Suprapubic skin (tissue), 4 donors: Measurements from ENCODE around the gene ERP29.

Experiments
- EP300 ChIP-seq: sonication (generic); formaldehyde crosslinking; IDR thresholded peaks from one replicate; pipeline ENCODE4 v1.6.1; 2017; ENCODE audit warnings: antibody characterized with exemption
- POLR2A ChIP-seq, 2 donors: fragments of 450-650 bp; IDR thresholded peaks; one replicate each; pipeline ENCODE4 v1.6.1; 2017; ENCODE audit warnings: antibody characterized with exemption in 2 of 2, mild to moderate bottlenecking in 2 of 2, moderate library complexity in 2 of 2
- POLR2AphosphoS5 ChIP-seq, 3 donors: sonication (generic); formaldehyde crosslinking; IDR thresholded peaks; one replicate each; pipeline ENCODE4 v1.6.1; 2017; ENCODE audit warnings: antibody characterized with exemption in 3 of 3
- TF ChIP-seq, protein P1 (sequence below), 2 donors: fragments of 200-600 bp in 1 of 2; fragments of 450-650 bp in 1 of 2; sonication (generic) in 1 of 2; IDR thresholded peaks; one replicate each; pipeline ENCODE4 v1.5.1; 2016 to 2019; ENCODE audit warnings: antibody characterized with exemption in 2 of 2, mild to moderate bottlenecking in 1 of 2, moderate library complexity in 1 of 2

DNA sequence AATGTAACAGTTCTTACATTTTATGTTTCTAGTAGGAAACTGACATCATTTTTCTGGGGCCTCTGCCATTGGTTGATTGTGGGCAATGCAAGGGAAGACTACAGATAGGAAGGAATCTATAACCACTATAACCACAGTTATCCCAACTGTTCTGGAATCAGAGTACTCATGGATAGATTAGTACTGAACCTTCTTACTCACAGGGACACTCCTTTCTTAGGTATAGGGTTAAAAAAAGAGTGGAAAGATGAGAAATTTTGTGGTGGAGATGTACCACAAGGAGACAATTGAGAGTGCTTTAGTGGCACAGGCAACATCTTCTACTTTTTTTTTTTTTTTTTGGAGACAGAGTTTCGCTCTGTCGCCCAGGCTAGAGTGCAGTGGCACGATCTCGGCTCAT is 21.3 kb upstream of the ERP29 start:
- TF ChIP-seq POLR2AphosphoS5 (IDR thresholded peaks at IDR 0.05) (no peak), POLR2A (IDR thresholded peaks at IDR 0.05) (no peak), EP300 (no peak)
- TF ChIP-seq, protein P1, sequence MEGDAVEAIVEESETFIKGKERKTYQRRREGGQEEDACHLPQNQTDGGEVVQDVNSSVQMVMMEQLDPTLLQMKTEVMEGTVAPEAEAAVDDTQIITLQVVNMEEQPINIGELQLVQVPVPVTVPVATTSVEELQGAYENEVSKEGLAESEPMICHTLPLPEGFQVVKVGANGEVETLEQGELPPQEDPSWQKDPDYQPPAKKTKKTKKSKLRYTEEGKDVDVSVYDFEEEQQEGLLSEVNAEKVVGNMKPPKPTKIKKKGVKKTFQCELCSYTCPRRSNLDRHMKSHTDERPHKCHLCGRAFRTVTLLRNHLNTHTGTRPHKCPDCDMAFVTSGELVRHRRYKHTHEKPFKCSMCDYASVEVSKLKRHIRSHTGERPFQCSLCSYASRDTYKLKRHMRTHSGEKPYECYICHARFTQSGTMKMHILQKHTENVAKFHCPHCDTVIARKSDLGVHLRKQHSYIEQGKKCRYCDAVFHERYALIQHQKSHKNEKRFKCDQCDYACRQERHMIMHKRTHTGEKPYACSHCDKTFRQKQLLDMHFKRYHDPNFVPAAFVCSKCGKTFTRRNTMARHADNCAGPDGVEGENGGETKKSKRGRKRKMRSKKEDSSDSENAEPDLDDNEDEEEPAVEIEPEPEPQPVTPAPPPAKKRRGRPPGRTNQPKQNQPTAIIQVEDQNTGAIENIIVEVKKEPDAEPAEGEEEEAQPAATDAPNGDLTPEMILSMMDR (IDR thresholded peaks at IDR 0.05), result no peak
